Measurements from ENCODE around the gene RAPGEF5.

Gene RAPGEF5

GRCh38 chr7:22343612-22344011, 13.3 kb downstream of the RAPGEF5 start:
- no peak for DNase-seq

DNA sequence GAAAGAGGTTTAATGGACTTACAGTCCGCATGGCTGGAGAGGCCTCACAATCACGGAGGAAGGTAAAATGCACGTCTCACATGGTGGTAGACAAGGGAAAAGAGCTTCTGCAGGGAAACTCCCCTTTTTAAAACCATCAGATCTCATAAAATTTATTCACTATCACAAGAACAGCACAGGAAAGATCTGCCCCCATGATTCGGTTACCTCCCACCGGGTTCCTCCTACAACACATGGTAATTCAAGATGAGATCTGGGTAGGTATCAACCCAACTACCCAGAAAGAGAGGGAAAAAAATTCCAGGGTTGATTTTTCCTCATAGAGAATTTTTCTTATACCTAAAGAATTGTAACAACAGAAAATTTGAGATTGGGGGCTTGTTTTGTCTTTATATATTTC, 13.9 kb downstream of the RAPGEF5 start:
- DNase-seq: no peak

- no peak for DNase-seq
Measured at GRCh38 chr7:22339725-22340390, 17.1 kb downstream of the RAPGEF5 start.

GRCh38 chr7:22338877-22339276, 18.1 kb downstream of the RAPGEF5 start:
- DNase-seq: no peak

DNA sequence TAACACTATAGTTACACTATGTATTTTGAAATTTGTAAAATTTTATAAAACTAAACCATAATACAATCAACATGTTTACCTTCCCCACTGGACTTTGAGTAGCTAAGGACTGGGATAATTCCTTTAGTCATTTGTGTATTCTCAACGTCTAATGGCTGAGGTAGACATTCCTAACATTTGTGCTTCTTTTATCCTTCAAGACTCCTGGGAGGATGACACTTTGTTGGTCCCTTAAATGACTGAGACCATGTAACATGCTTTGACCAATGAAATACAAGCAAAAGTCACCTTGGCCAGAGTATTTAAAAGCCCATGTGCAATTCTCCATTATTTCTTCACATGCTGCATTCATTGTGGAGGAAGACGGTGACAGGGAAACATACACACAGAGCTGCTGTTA, 18.5 kb downstream of the RAPGEF5 start:
- DNase-seq: no peak

DNA sequence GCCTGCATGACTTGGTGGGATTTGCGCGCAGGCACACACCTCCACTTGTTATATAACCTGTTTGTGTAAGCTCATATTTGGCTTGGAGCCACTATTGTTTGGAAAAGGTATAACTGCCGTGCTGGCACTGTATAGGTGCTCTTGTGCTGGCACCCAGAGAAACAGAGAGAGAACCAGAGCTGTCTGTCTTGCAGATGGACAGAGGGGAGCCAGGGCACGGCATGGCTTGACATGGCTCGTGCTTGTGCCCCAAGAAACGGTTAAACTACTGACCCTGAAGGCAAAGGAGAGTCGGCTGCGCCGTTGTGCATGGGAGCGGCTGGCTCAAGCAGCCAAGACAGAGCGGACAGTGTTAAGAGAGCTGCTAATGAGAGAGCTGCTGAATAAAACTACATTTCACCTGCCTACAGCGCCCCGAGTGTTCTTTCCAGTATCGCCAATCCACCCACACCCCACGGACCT, 23.2 kb downstream of the RAPGEF5 start:
- no peak for DNase-seq

DNA sequence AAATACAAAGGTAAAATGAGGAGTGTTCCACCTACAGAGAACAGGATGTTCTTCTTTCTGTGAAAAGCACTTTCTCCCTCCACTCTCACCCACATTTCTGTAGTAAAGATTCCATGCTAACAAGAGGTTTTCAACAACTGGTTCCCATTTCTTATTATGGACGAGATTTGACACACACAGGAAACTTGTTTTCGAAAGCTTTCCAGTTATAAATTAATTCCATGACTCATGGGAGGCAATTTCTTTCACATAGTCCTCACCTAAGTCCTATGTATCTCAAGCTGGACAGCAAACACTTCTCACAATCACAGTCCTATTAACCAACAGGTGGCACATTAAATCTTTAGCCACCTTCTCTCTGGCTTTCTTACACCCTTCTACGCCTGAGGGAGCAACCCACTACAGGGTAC, 24.5 kb downstream of the RAPGEF5 start:
- no peak for DNase-seq

DNA sequence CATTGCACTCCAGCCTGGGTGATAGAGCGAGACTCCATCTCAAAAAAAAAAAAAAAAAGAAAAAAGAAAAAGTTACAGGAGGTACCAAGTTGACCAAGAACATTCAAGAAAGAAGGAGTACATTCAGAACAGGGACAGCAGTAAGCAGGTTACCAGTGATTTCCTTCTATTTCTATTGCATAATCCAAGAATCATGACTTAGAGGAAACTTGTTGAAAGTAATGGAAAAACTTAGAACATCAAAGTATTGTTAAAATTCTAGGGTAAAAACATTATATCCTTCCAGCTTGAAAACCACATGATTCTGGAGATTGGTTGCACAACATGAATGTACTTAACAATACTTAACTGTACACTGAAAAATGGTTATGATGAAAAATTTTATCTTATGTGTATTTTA, 25.2 kb downstream of the RAPGEF5 start:
- DNase-seq: no peak

DNA sequence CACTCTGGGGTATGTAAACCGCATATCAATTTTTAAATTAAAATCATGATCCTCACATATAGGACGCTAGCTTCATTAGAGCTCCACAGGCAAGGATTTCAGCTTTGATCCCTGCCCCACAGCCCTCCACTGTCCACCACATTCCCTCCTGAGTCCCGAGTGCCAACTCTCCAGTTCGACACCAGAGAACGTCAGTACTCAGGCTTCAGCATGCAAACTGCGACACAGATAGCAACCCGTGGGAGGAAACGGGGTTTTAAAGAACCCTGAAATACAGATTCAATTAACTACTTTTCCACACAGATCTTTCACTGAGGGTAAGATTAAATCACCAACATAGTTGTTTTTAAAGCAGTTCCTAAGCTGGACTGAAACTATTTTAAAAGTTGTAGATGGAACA, 26.1 kb downstream of the RAPGEF5 start:
- DNase-seq: no peak

GRCh38 chr7:22329816-22330524, 27.0 kb downstream of the RAPGEF5 start:
- DNase-seq: no peak

- DNase-seq: no peak
Measured at GRCh38 chr7:22326181-22326580, 30.8 kb downstream of the RAPGEF5 start.

- no peak for DNase-seq
Measured at GRCh38 chr7:22325671-22326070, 31.3 kb downstream of the RAPGEF5 start.

DNA sequence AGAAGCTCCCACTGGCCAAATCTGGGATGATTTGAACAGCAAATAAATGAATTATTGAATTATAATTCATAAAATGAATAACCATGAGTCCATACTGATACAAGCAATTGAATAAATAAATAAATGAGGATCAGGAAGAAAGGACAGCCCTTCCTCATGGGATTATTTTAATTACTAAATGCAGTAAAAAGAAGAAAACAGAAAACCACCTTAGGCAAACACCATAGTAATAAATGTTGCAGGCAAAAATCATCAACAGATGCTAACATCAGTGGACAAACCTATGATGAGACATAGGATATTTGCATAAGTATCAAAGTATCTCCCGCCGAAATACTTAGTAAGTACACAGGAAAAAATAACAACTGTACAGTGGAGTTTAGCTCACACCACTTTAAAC, 33.2 kb downstream of the RAPGEF5 start:
- DNase-seq: no peak

DNA sequence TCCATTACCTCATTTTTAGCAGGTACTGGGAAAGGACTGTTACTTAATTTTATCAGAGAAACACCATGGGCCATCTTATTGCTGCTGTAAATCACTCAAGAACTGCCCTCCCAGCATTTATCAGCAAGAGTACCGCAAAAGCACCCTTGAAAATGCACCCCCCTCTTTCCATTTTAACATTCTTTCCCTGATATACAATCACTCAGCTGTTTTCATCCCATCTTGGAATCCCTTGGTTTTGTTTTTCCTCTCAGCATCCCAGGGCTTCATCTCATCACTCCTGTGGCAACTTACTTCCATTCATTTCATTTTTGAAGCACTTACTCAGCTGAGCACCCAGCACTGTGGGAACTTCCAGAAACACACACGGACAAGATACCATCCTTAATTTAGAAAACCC, 36.5 kb downstream of the RAPGEF5 start:
- no peak for DNase-seq

DNA sequence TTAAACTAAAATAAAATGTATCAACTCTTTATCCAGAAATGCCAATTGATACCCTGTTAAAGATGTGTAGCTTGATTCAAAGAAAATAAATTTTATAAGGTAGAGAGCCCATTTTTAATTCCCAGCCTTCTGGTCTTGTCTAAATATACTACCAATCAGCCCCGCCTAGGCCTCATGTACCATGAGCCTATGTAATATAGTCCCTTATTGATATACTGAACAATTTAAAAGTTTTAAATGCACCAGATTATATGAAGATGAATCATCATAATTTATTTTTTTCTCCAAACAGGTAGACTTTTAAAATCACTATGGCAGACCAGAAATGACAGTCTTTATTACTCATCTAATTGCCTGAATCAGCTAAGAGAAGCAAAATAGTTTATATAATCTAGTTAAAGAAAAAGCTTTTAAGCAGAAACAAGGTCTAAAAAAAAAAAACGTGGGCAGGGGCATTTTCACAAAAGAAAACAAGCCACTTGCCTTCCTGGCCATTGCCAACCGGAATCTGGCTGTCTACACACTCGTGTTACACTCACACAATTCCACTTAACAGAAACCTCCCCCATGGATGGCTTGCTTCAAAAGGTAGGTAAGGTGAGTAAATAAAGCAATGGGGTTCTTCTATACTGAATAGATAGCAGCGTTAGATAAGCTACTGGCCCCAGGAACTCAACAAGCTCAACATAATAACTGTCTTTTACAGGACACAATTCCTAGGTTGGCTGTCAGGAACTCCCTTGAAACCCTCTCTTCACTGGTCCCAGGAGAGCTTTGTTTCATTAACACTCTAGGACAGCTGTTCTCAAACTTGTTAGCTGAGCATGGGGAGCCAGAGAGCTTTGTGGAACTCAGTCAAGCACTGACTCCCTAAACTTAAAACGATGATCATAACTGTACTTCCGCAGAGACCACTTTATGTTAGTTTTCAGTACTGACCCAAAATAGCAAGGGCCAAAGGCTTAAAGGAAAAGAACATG, 37.2 kb downstream of the RAPGEF5 start:
- DNase-seq: no peak

- DNase-seq: no peak
Measured at GRCh38 chr7:22318376-22318775, 38.6 kb downstream of the RAPGEF5 start.

DNA sequence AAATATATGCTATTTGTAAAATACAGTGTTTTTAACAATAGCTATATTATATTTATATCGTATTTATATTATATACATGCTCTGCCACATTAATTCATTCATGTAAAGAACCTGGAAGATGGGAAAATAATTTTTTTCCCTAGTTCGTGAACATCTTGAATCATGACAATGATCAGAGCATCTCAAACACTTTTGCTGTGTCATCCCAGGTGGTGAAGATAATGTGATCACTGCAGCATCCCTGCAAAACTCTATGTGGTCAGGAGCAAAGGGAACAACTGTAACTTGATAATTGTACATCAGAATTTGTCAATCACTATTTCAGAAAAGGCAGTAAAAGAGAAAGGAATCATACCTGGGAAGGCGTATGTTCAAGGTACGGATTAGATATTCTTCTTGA, 39.3 kb downstream of the RAPGEF5 start:
- no peak for DNase-seq

DNA sequence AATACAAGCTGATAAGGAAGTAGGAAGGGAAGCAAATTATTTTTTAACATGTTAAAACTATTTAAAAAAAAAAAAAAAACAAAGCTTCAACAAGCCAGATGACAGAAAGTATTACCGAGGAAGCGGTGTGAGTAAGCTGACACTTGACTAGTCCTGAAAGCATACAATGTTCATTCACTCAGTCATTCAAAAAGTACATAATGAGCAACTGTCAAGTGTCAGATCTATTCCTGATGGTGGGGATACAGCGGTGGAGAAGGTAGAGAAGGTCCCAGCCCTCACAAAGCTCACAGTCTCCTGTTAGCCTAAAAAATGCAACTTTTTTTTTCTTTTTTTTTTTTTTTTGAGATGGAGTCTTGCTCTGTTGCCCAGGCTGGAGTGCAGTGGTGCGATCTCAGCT, 40.0 kb downstream of the RAPGEF5 start:
- no peak for DNase-seq

DNA sequence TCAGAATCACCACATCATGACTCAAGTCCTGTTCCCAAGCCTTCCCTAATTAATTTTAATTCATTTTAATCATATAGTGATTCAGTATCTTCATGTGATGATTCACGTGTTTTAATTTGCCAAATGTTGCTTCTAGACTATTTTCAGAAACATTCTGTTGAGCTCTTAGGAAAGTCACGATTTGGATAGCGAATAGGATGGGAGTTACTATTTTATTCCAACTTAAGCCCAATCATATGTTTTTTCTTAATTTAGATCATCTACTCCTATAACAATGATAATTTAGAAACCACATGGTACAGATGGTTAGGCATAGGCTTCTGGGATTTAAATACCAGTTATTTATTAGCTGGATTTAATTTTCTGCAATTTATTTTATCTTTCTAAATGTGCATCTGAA, 49.1 kb downstream of the RAPGEF5 start:
- no peak for DNase-seq

GRCh38 chr7:22305706-22306105, 51.2 kb downstream of the RAPGEF5 start:
- DNase-seq: no peak

DNA sequence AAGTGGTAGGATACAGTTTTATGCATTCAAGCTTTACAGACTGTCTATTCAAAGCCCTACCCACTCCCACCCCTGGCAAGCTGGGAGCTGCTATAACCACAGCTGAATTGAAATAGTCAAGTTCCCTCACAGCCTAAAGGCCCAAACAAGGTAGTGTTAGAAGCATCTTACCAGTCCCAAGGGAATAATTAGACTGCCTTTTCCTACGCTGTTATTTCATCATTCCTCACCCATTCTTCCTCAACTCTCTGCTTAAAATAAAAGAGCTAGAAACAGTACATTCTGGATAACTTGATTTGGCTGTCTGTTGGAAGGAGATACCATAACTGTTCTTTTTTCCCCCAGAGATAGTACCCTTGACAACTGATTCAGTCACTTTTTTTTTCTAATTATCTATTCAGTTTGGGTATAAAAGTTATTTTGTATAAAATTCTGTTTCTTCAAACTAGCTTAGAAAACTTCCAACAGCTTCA, 54.0 kb downstream of the RAPGEF5 start:
- DNase-seq: no peak

DNA sequence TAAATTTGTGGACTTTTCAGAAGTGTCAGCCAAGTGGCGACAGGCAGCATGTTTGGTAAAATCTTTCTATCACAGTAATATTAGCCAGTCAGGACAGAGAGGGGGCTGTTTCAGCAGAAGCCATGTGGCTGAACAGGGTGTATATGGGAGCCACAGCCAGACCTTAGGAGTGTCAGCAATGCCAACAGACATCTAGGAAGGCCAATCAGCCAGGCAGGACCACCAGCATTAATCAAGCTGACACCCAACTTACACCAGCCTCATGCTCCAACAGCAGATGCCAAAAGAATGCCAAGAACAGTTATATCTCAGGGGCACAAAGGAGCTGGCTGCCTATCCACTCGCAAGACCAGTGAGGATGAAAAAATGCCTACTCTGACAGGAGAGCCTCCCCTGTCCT, 54.8 kb downstream of the RAPGEF5 start:
- no peak for DNase-seq

- no peak for DNase-seq
Measured at GRCh38 chr7:22301790-22302189, 55.2 kb downstream of the RAPGEF5 start.

All from activated CD4-positive, alpha-beta T cell treated with anti-CD3 and anti-CD28 coated beads for 48 hours (primary cell).